Activated naive CD4-positive, alpha-beta T cell treated with anti-CD3 and anti-CD28 coated beads, Interleukin-2, amount 50 U/mL, for 24 hours (primary cell): Measurements from ENCODE around the gene ALG6.

Experiments
- H3K27ac Mint-ChIP-seq: one replicate; pipeline ENCODE4 v1.8.0; 2021; ENCODE audit warnings: mild to moderate bottlenecking, mixed read lengths
- H3K27me3 Mint-ChIP-seq: one replicate; pipeline ENCODE4 v1.8.0; 2021; ENCODE audit warnings: mixed read lengths
- H3K36me3 Mint-ChIP-seq: one replicate; pipeline ENCODE4 v1.8.0; 2021; ENCODE audit warnings: mixed read lengths
- H3K4me1 Mint-ChIP-seq: one replicate; pipeline ENCODE4 v1.8.0; 2021; ENCODE audit warnings: mixed read lengths
- H3K4me3 Mint-ChIP-seq: one replicate; pipeline ENCODE4 v1.8.0; 2021; ENCODE audit warnings: mild to moderate bottlenecking, mixed read lengths
- H3K9me3 Mint-ChIP-seq: one replicate; pipeline ENCODE4 v1.8.0; 2021; ENCODE audit warnings: mixed read lengths

Gene ALG6

DNA sequence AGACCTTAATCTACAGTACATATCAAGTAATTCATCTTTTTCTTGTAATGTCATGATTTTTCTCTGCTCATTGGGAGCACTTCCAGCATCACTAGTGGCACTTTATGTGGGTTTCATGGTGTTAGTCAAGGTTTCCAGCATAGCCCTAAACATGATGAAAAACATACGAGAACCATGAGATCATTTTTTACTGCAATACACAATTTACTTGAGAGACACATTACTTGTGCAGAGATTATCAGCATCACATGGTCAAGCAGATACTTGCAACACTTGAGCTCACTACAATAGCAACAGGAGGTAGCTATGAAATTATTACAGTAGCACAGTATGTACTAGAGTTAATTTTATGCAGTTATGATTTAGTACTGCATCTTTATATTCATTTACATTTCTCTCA lies 119.2 kb downstream of the ALG6 start:
- Mint-ChIP-seq H3K36me3 (peaks cover 6% of the 10 kb centered on the region), H3K9me3 (no peaks in the 10 kb centered on the region), H3K4me3 (no peak overlapping the region), H3K27me3 (no peaks in the 10 kb centered on the region), H3K27ac (no peak overlapping the region), H3K4me1 (no peaks in the 10 kb centered on the region)

DNA sequence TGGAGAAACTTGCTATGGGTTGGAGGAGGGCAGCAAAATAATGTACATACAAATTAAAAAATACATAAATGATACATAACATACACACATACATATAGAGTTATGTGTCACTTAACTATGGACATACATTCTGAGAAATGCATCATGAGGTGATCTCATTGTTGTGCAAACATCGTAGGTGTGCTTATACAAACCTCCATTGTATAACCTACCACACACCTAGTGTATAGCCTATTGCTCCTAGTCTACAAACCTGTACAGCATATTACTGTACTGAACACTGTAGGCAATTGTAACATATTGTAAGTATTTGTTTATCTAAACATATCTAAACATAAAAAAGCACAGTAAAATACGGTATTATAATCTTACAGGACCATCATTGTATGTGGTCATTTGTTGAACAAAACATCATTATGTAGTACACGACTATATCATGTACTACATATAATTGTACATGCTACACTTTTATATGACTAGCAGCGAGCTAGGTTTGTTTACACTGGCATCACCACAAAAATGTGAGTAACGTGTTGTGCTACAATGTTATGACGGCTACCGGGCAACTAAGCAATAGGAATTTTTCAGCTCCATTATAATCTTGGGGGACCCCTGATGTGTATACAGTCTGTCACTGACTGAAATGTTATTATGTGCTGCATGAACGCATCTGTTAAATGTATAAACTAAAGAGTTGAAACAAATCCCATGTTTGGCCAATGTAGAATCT lies 120.1 kb downstream of the ALG6 start:
- Mint-ChIP-seq H3K27me3 (no peaks in the 10 kb centered on the region), H3K4me1 (peaks cover 2% of the 10 kb centered on the region), H3K27ac (no peak overlapping the region), H3K36me3 (peaks cover 7% of the 10 kb centered on the region), H3K9me3 (no peaks in the 10 kb centered on the region), H3K4me3 (no peak overlapping the region)
